ENCODE measurements around the gene WDTC1.
A peak's percentile ranks its signal among the peaks of the same experiment; 100 is the strongest.

WDTC1 gene

DNA sequence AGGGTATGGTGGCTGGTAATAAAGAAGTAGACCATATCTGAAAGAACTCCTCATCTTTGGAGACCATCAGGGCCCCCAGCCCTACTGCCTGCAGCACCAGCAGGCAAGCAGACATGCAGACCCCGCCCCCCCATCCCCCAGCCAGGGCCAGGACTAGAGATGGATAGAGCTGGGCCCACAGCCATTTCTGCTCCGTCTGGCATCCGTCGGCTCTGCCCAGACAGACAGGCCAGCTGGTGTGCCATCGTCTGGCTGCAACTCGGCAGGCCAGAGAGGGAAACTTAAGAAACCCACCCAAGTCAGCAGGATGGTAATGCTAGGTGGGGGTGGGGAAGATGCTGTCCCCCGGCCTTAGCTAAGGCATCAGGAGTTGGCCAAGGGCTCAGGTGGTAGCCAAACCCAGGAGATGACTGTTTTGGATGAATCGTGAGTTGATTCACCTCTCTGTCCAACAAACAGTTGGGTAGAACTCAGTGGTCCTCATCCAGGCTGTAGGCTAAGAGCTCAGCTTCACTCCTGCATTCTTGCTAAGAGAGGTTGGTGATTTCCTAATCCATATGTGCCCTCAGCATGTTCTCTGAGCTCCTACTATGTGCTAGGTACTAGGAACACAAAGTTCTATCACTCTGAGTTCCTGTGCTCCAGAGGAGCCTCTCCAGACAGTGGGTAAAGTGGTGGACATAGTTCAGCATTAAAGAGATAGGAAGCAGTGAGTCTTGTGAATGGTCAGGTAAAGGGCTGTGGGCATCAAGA, 64.4 kb downstream of the WDTC1 start:
- no peak for DNase-seq (ENCODE audit: low spot score)
- TF ChIP-seq, protein P1, sequence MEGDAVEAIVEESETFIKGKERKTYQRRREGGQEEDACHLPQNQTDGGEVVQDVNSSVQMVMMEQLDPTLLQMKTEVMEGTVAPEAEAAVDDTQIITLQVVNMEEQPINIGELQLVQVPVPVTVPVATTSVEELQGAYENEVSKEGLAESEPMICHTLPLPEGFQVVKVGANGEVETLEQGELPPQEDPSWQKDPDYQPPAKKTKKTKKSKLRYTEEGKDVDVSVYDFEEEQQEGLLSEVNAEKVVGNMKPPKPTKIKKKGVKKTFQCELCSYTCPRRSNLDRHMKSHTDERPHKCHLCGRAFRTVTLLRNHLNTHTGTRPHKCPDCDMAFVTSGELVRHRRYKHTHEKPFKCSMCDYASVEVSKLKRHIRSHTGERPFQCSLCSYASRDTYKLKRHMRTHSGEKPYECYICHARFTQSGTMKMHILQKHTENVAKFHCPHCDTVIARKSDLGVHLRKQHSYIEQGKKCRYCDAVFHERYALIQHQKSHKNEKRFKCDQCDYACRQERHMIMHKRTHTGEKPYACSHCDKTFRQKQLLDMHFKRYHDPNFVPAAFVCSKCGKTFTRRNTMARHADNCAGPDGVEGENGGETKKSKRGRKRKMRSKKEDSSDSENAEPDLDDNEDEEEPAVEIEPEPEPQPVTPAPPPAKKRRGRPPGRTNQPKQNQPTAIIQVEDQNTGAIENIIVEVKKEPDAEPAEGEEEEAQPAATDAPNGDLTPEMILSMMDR (IDR thresholded peaks at IDR 0.05; ENCODE audit: extremely low read depth, missing control alignments): no peak

DNA sequence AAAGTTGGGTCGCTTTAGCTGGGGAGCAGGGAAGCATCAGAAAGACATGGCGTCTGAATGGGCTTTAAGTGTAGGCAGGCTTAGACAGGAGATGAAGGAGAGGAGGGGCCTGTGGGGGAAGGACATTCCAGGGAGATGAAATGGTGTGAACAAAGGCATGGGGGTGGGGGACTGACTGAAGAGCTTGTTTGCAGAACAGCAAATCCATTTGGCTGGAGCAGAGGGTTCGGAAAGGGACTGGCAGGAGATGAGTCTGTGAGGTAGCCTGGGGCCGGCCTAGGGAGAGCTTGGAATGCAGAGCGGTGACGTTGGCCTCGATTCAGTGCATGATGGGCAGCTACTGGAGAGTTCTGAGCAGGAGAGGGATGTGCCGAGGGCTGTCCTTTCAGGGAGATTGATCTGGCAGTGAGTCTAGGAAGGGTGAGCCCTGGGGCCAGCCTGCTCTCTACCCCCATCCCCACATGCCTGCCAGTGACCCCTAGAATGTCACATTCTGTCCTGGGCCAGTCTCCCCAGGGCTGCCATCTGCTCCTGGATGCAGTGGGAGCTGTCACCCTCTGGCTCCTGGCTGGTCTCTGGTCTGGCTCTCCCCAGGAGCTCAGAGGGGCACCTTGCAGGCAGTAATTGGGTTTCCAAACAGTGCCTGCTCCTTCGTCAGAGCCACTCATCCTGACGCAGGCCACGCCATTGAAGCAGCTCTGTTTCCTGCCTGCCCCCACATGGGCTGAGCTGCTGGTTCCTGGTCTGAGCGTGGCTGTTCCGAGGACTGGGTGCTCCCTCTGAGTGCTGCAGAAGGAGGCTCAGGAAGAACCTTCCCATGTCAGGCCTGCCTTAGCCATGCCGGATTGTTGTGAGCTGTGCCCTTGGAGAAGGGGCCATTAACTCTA, 65.2 kb downstream of the WDTC1 start:
- DNase-seq (ENCODE audit: low spot score): no peak

DNA sequence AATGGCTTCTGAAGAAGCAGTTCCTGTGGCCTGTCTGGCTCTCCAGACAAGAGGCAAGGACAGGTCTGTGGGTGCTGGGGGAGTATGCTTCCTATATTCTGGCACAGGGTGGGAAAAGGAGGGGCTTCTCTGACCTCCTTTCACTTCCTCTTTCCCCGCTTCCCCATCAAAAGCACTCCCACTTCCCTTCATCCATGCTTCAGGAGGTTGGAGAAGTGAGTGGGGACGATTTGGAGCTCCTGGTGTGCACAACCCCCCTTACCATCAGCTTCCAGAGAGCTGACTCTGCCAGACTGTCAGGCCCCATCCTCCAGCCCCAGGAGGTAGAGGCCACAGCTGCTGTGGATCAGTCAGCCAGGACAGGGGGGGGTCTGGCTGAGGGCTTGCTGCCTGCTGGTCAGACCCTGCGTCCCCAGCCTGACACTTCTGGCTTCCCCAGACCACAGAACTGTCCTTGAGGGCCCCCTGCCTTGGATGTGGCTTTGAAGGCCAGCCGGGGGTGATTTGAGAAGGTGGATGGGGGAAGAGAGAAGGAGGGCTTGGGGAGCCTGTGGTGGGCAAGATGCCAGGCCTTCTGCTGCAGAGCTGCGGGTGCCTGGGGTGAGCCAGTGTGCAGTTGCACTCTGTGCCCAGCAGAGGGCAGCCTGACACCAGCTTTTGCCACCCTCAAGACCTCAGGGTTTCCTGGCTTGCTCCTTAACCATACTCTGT, 66.1 kb downstream of the WDTC1 start:
- TF ChIP-seq, protein P1 (IDR thresholded peaks at IDR 0.05; ENCODE audit: extremely low read depth, missing control alignments): peak; percentile 99
- peak; percentile 87 for DNase-seq (ENCODE audit: low spot score)

More for the DNA sequence above, 65.2 kb downstream of the WDTC1 start:
- TF ChIP-seq, protein P1 (IDR thresholded peaks at IDR 0.05; ENCODE audit: extremely low read depth, missing control alignments): no peak

DNA sequence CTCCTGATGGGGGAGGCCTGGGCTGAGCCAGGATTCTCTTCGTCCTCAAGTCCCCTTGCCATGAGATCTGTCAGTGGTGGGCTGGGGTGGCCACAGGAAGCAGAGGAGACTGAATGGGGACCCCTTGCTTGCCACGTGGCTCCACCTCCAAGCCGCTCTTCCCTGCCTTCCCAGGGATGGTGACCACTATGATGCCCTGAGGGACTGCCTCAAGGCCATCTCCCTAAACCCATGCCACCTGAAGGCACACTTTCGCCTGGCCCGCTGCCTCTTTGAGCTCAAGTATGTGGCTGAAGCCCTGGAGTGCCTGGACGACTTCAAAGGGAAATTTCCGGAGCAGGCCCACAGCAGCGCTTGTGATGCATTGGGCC, 66.6 kb downstream of the WDTC1 start:
- no peak for DNase-seq (ENCODE audit: low spot score)

DNA sequence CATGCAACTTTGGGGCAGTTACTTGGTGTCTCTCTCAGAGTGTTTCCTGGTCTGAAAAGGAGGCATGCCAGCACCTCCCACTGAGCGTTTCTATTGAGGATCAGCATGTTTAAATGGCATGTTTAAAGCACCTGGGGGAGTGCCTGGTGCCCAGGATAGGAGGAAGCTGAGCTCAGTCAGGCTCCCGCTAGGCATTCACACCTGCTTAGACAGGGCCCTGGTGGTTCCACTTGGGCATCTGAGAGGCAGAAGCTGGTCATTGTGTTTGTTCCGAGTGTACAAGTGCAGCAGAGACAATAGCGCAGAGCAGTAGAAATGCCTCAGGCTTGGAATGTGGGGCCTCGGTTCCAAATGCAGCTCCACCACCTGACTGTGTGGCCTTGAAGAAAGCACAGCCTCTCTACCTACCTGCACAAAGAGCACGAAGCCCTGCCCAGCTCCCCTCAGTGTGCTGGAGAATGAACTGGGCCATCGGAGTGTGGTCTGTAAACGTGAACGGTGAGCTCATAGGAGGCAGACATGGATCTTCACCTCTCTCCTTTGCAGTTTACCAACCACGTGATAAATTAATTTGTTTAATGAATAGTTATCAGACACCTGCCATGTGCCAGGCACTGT, 67.3 kb downstream of the WDTC1 start:
- DNase-seq (ENCODE audit: low spot score): no peak
- TF ChIP-seq, protein P1 (IDR thresholded peaks at IDR 0.05; ENCODE audit: extremely low read depth, missing control alignments): no peak

More for the DNA sequence above, 66.6 kb downstream of the WDTC1 start:
- TF ChIP-seq, protein P1 (IDR thresholded peaks at IDR 0.05; ENCODE audit: extremely low read depth, missing control alignments): no peak

DNA sequence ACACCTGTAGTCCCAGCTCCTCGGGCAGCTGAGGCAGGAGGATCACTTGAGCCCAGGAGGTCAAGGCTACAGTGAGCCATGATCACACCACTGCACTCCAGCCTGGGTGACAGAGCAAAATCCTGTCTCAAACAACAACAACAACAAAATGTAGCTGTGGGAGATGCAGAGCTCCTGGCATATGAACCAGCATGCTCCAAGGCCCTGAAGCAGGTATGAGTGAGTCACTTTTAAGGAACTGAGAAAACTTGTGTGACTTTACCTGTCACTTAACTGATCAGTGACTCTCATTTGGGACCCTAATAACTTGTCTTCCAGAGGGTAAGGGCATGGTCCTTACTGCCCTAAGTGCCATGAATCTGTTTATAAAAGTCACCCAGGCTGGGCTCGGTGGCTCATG, 68.2 kb downstream of the WDTC1 start:
- DNase-seq (ENCODE audit: low spot score): no peak
- TF ChIP-seq, protein P1 (IDR thresholded peaks at IDR 0.05; ENCODE audit: extremely low read depth, missing control alignments): no peak
